ENCODE measurements around the gene AURKA. TPM values are rescaled to one million over a fixed set of nuclear protein-coding genes. Genes with fewer than 3 reads are reported as not detected.

AURKA gene
- total and polyA plus RNA-seq, 12 donors: 1.1 to 56.6 (median 3.1) TPM

GRCh38 chr20:56381501-56381900 lies 10.5 kb downstream of the AURKA start:
- WGBS, 4 donors: 89 to 94% (median 93%) methylated on average over 1 of the region's 1 CpG

DNA sequence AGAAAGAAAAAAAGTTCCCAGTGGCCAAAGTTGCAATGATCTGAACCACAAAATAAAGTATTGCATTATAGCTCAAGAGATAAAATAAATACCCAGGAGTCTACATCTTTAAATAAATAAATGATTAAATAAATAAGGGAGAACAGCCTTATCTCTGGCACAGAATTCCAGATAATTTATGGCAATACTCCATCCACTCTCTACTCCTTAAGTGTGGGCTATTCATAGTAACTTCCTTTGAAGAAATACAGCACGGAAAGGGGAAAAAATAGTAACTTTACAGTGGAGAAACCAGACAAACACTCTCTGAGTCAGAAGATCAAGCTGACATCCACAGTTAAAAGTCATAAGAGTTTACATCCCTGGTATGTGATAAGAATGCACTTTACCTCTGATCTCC lies 11.6 kb downstream of the AURKA start:
- Histone ChIP-seq H3K4me1 (replicated peaks in 1 of 2) (peaks cover 0 to 7% of the 10 kb centered on the region in 2 donors), H3K9me3 (replicated peaks in 1 of 3) (no peaks in the 10 kb centered on the region), H3K4me3 (no peak overlapping the region), H3K27me3 (no peaks in the 10 kb centered on the region), H3K27ac (no peak overlapping the region), H3K36me3 (replicated peaks in 1 of 2) (no peaks in the 10 kb centered on the region)
- intact Hi-C loops (cut with DNase I): no loop called here
- no peak for TF ChIP-seq POLR2A (IDR thresholded peaks at IDR 0.05)
- no peak for TF ChIP-seq CTCF (IDR thresholded peaks at IDR 0.05)
- DNase-seq: no peak
- WGBS, 4 donors: 3 to 17% (median 10%) methylated on average over 1 of the region's 1 CpG

More at GRCh38 chr20:56381501-56381900, 10.5 kb downstream of the AURKA start:
- no peak overlapping the region for H3K27ac ChIP-seq
- no peaks in the 10 kb centered on the region for H3K9me3 ChIP-seq (replicated peaks in 1 of 3)
- intact Hi-C loops (cut with DNase I): no loop called here
- no peaks in the 10 kb centered on the region for H3K36me3 ChIP-seq (replicated peaks in 1 of 2)
- DNase-seq: no peak
- H3K27me3 ChIP-seq: no peaks in the 10 kb centered on the region
- H3K4me1 ChIP-seq (replicated peaks in 1 of 2): peaks cover 0 to 7% of the 10 kb centered on the region in 2 donors
- H3K4me3 ChIP-seq: no peak overlapping the region
- TF ChIP-seq CTCF (IDR thresholded peaks at IDR 0.05) (no peak), POLR2A (IDR thresholded peaks at IDR 0.05) (no peak)

DNA sequence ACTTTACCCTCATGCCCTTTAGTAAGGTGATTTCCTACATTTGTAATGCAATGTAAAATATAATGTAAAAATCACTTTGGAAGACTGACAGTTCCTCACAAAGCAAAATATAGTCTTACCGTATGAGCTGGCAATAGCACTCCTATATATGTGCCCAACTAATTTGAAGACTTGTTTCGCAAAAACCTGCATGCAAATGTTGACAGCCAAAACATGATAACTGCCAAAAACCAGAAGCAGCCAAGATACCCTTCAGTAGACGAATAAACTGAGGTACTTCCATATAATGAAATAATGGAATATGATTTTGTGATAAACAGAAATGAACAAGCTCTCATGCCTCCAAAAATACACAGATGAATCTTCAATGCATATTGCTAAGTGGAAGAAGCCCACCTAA lies 13.6 kb downstream of the AURKA start:
- H3K36me3 ChIP-seq (replicated peaks in 1 of 2): no peaks in the 10 kb centered on the region
- TF ChIP-seq POLR2A (IDR thresholded peaks at IDR 0.05): no peak
- no peak for TF ChIP-seq CTCF (IDR thresholded peaks at IDR 0.05)
- no peak for DNase-seq
- H3K27ac ChIP-seq: no peak overlapping the region
- no peaks in the 10 kb centered on the region for H3K9me3 ChIP-seq (replicated peaks in 1 of 3)
- H3K4me1 ChIP-seq (replicated peaks in 1 of 2): peaks cover 0 to 13% of the 10 kb centered on the region in 2 donors
- intact Hi-C loops (cut with DNase I): no loop called here
- 91 to 95% (median 94%) methylated on average over 3 of the region's 3 CpGs for WGBS, 4 donors
- no peak overlapping the region for H3K4me3 ChIP-seq
- no peaks in the 10 kb centered on the region for H3K27me3 ChIP-seq

- Histone ChIP-seq H3K9me3 (replicated peaks in 1 of 3) (no peaks in the 10 kb centered on the region), H3K36me3 (replicated peaks in 1 of 2) (no peaks in the 10 kb centered on the region), H3K27me3 (no peaks in the 10 kb centered on the region), H3K4me3 (no peak overlapping the region), H3K27ac (no peak overlapping the region), H3K4me1 (replicated peaks in 1 of 2) (peaks cover 0 to 13% of the 10 kb centered on the region in 2 donors)
- no peak for DNase-seq
- intact Hi-C loops (cut with DNase I): no loop called here
- 73 to 85% (median 83%) methylated on average over 2 of the region's 2 CpGs for whole genome bisulfite sequencing, 4 donors
- no peak for TF ChIP-seq CTCF (IDR thresholded peaks at IDR 0.05)
Observed at GRCh38 chr20:56376331-56376730, 15.7 kb downstream of the AURKA start.

Measured in adrenal gland (tissue), 12 donors.